HEK293 (cell line): Measurements from ENCODE around the gene ZNF525.
"Not testable (repeated sequence)": the region's sequence is repeated elsewhere in the genome, so short reads cannot be mapped to it uniquely, and the experiment has no call there.

Source experiments
- CTCF ChIA-PET: fragments of 350-600 bp; formaldehyde crosslinking; extraction: SDS; loops from one replicate; lab custom pipeline; 2021; ENCODE audit warnings: antibody characterized with exemption; lab: Yijun Ruan, JAX
- POLR2A ChIA-PET: fragments of 300-600 bp; formaldehyde crosslinking; extraction: SDS; loops from one replicate; lab custom pipeline; 2020; ENCODE audit warnings: antibody characterized with exemption, inconsistent platforms; lab: Yijun Ruan, JAX
- H3K27ac ChIP-seq: fragments of 200-500 bp; sonication (Bioruptor generic); 2 replicates; pipeline ENCODE4 v1.5.1; 2014; ENCODE audit warnings: low read depth, low read length, control low read depth, inconsistent platforms; ENCODE audit errors: extremely low read depth
- H3K36me3 ChIP-seq, 2 experiments: fragments of 200-500 bp in 1 of 2; sonication (Bioruptor generic) in 1 of 2; 1 replicate in 1 of 2; 2 replicates in 1 of 2; pipeline ENCODE4 v1.5.1; 2014 to 2017; ENCODE audit warnings: inconsistent platforms in 2 of 2, low read length in 2 of 2; ENCODE audit not compliant: control insufficient read depth in 2 of 2, insufficient read depth in 1 of 2
- H3K4me1 ChIP-seq: fragments of 200-500 bp; sonication (Bioruptor generic); 2 replicates; pipeline ENCODE4 v1.5.1; 2014; ENCODE audit warnings: mild to moderate bottlenecking, low read length, inconsistent platforms; ENCODE audit not compliant: control insufficient read depth, insufficient read depth
- H3K4me3 ChIP-seq: 2 replicates; pipeline ENCODE4 v1.5.1; 2011; ENCODE audit warnings: low read depth, mild to moderate bottlenecking, control low read depth, low read length, moderate library complexity
- H3K9me3 ChIP-seq: fragments of 200-500 bp; sonication (Bioruptor generic); 2 replicates; pipeline ENCODE4 v1.5.1; 2014; ENCODE audit warnings: low read depth, low read length, inconsistent platforms; ENCODE audit not compliant: control insufficient read depth, insufficient read depth
- BCL11B ChIP-seq: fragments of 450-650 bp; formaldehyde crosslinking; IDR thresholded peaks from 2 replicates; pipeline ENCODE4 v1.5.1; 2016; ENCODE audit warnings: low read depth, missing biosample characterization, missing genetic modification characterization
- BCL6B ChIP-seq: fragments of 450-650 bp; formaldehyde crosslinking; IDR thresholded peaks from 2 replicates; pipeline ENCODE4 v1.5.1; 2017; ENCODE audit warnings: missing biosample characterization, missing genetic modification characterization
- GLIS1 ChIP-seq: fragments of 450-650 bp; formaldehyde crosslinking; IDR thresholded peaks from 2 replicates; pipeline ENCODE4 v1.5.1; 2016; ENCODE audit warnings: missing biosample characterization, missing genetic modification characterization
- GLIS2 ChIP-seq: fragments of 450-650 bp; formaldehyde crosslinking; IDR thresholded peaks from 2 replicates; pipeline ENCODE4 v1.5.1; 2016; ENCODE audit warnings: missing biosample characterization, missing genetic modification characterization
- KLF1 ChIP-seq: fragments of 450-650 bp; formaldehyde crosslinking; IDR thresholded peaks from 2 replicates; pipeline ENCODE4 v1.5.1; 2016; ENCODE audit warnings: missing biosample characterization, missing genetic modification characterization
- KLF9 ChIP-seq: fragments of 450-650 bp; formaldehyde crosslinking; IDR thresholded peaks from 2 replicates; pipeline ENCODE4 v1.5.1; 2016; ENCODE audit warnings: missing biosample characterization, missing genetic modification characterization, low read depth
- SCRT2 ChIP-seq: fragments of 450-650 bp; formaldehyde crosslinking; IDR thresholded peaks from 2 replicates; pipeline ENCODE4 v1.5.1; 2016; ENCODE audit warnings: missing biosample characterization, missing genetic modification characterization
- SP3 ChIP-seq: fragments of 450-650 bp; formaldehyde crosslinking; IDR thresholded peaks from 2 replicates; pipeline ENCODE4 v1.5.1; 2016; ENCODE audit warnings: missing biosample characterization, missing genetic modification characterization
- ZBTB20 ChIP-seq: fragments of 450-650 bp; formaldehyde crosslinking; IDR thresholded peaks from 2 replicates; pipeline ENCODE4 v1.5.1; 2016; ENCODE audit warnings: missing biosample characterization, missing genetic modification characterization
- ZNF175 ChIP-seq: fragments of 450-650 bp; formaldehyde crosslinking; IDR thresholded peaks from 2 replicates; pipeline ENCODE4 v1.5.1; 2016; ENCODE audit warnings: missing biosample characterization, missing genetic modification characterization
- ZNF19 ChIP-seq: fragments of 450-650 bp; formaldehyde crosslinking; IDR thresholded peaks from 2 replicates; pipeline ENCODE4; 2016; ENCODE audit warnings: missing biosample characterization, missing genetic modification characterization, low read depth
- ZNF2 ChIP-seq: fragments of 450-650 bp; formaldehyde crosslinking; IDR thresholded peaks from 2 replicates; pipeline ENCODE4 v1.5.1; 2016; ENCODE audit warnings: missing biosample characterization, missing genetic modification characterization
- ZNF221 ChIP-seq: fragments of 450-650 bp; formaldehyde crosslinking; IDR thresholded peaks from 2 replicates; pipeline ENCODE4 v1.5.1; 2017; ENCODE audit warnings: missing biosample characterization, missing genetic modification characterization, borderline replicate concordance
- ZNF335 ChIP-seq: fragments of 450-650 bp; formaldehyde crosslinking; conservative IDR thresholded peaks from 2 replicates; pipeline ENCODE4 v1.5.1; 2016; ENCODE audit warnings: missing biosample characterization, missing genetic modification characterization
- ZNF366 ChIP-seq: fragments of 450-650 bp; formaldehyde crosslinking; conservative IDR thresholded peaks from 2 replicates; pipeline ENCODE4 v1.5.1; 2016; ENCODE audit warnings: missing biosample characterization, missing genetic modification characterization
- ZNF473 ChIP-seq: fragments of 450-650 bp; formaldehyde crosslinking; IDR thresholded peaks from 2 replicates; pipeline ENCODE4 v1.5.1; 2017; ENCODE audit warnings: missing biosample characterization, missing genetic modification characterization
- ZNF48 ChIP-seq: fragments of 450-650 bp; formaldehyde crosslinking; IDR thresholded peaks from 2 replicates; pipeline ENCODE4 v1.5.1; 2016; ENCODE audit warnings: missing biosample characterization, missing genetic modification characterization
- ZNF585B ChIP-seq: fragments of 450-650 bp; formaldehyde crosslinking; IDR thresholded peaks from 2 replicates; pipeline ENCODE4 v1.5.1; 2016; ENCODE audit warnings: missing biosample characterization, missing genetic modification characterization
- ZNF670 ChIP-seq: fragments of 450-650 bp; formaldehyde crosslinking; IDR thresholded peaks from 2 replicates; pipeline ENCODE4 v1.5.1; 2016; ENCODE audit warnings: missing biosample characterization, missing genetic modification characterization, low read depth
- ZSCAN23 ChIP-seq: fragments of 450-650 bp; formaldehyde crosslinking; IDR thresholded peaks from 2 replicates; pipeline ENCODE4 v1.5.1; 2016; ENCODE audit warnings: missing biosample characterization, missing genetic modification characterization
- TF ChIP-seq, protein P1 (sequence below): fragments of 450-650 bp; formaldehyde crosslinking; IDR thresholded peaks from 2 replicates; pipeline ENCODE4 v1.5.1; 2016; ENCODE audit warnings: missing biosample characterization, missing genetic modification characterization
- TF ChIP-seq, protein P2 (sequence below): fragments of 450-650 bp; formaldehyde crosslinking; IDR thresholded peaks from 2 replicates; pipeline ENCODE4 v1.5.0; 2017; ENCODE audit warnings: missing biosample characterization, missing genetic modification characterization, borderline replicate concordance
- TF ChIP-seq, protein P3 (sequence below): fragments of 450-650 bp; formaldehyde crosslinking; IDR thresholded peaks from 2 replicates; pipeline ENCODE4 v1.5.1; 2016; ENCODE audit warnings: missing biosample characterization, missing genetic modification characterization

Gene ZNF525

DNA sequence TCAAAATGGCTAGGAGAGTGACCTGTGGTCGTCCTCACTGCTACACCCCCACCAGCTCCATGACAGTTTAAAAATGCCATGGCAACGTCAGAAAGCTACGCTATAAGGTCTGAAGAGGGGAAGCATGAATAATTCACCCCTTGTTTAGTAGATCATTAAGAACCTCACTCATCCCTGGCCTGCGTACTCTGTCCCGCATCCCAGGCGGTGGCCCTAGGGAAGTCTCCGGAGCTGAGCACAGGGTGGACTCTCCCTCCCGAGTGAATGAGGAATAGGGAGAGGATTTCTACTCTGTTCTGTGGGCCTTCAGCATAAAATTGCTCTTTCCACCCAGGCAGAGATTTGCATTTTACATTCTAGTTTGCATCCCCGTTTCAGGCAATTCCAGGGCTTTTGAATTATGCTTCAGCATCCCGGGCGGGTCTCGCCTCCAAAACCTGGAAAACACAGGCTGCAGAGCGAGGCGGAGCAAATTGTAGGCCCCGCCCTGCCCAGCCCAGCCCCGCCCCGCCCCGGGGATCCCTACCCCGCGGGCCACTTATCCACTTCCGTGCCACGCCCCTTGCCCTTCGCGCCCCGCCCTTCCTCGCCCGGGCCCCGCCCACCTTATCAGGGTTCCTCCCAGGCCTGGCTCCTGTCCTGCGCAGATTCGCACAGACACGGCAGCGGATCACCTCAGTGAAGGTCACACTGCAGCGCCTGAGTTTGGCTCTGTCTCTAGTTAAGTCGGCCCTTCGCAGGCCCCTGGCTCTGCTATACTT is 7.5 kb upstream of the ZNF525 start (continued):
- TF ChIP-seq ZNF19 (tag by site-specific recombination): no peak
- no peak for TF ChIP-seq BCL11B (tag by site-specific recombination)
- TF ChIP-seq, protein P1, sequence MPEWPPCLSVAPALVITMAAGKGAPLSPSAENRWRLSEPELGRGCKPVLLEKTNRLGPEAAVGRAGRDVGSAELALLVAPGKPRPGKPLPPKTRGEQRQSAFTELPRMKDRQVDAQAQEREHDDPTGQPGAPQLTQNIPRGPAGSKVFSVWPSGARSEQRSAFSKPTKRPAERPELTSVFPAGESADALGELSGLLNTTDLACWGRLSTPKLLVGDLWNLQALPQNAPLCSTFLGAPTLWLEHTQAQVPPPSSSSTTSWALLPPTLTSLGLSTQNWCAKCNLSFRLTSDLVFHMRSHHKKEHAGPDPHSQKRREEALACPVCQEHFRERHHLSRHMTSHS (tag by site-specific recombination): no peak
- TF ChIP-seq KLF9: peak; percentile 55

DNA sequence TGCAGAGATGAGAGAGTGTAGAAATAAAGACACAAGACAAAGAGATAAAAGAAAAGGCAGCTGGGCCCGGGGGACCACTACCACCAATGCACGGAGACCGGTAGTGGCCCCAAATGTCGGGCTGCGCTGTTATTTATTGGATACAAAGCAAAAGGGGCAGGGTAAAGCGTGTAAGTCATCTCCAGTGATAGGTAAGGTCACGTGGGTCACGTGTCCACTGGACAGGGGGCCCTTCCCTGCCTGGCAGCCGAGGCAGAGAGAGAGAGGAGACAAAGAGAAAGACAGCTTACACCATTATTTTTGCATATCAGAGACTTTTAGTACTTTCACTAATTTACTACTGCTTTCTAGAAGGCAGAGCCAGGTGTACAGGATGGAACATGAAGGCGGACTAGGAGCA is 5.4 kb upstream of the ZNF525 start:
- POLR2A ChIA-PET: interaction anchor here (1.1 kb wide), 1 partner anchor 45 kb away, joined by 4 read pairs; no protein-coding TSS in a partner anchor
- H3K27ac ChIP-seq, H3K9me3 ChIP-seq, H3K4me3 ChIP-seq, CTCF ChIA-PET, H3K4me1 ChIP-seq, H3K36me3 ChIP-seq: not testable (repeated sequence)

DNA sequence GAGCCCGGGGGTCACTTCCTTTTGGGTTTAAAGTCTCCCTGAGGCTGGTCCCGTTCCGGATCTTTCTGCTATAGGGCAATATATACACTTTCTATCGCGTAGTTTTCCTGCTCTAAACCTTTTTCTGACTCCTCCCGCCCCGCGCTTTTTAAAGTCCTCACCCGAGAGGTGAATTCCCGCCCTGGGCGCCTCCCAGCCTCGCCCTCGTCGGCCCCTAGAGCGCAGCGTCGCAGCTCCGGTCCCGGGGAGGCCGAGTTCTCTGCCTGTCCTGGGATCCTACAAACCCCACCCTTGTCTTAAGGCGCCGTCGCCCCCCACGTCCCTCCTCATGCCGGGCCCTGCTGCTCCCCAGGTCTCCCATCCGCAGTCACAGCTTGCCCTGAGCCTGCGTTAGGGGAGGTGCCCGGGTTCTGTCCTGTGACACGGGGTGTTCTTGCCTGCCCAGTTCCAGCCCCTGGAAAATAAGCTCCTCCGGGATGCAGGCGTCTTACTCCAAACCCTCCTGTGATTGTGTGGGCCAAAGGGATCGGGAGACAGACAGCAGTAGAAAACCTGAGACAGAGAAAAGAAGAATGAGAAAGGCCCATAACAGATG is 491 bp downstream of the ZNF525 start:
- Histone ChIP-seq H3K36me3 (no peaks in the 10 kb centered on the region), H3K9me3 (no peaks in the 10 kb centered on the region), H3K27ac (no peak overlapping the region), H3K4me1 (no peaks in the 10 kb centered on the region), H3K4me3 (peak overlapping the region; percentile 87)
- ChIA-PET POLR2A (interaction anchor here (1.2 kb wide), 1 partner anchor 29 kb away, joined by 3 read pairs; the partner anchor contains the start of gene ZNF765), CTCF (no interaction called here)
- TF ChIP-seq ZBTB20 (tag by site-specific recombination) (peak; percentile 43; the same call in 1 of the 2 replicates), ZNF2 (tag by site-specific recombination) (no peak), ZSCAN23 (tag by site-specific recombination) (no peak), KLF9 (no peak), KLF1 (peak; percentile 44; the same call in 1 of the 2 replicates), ZNF585B (tag by site-specific recombination) (no peak), ZNF366 (no peak), SCRT2 (no peak), ZNF473 (tag by site-specific recombination) (no peak), ZNF175 (no peak), BCL6B (tag by site-specific recombination) (no peak), ZNF670 (tag by site-specific recombination) (no peak), GLIS1 (tag by site-specific recombination) (peak; percentile 39), ZNF335 (tag by site-specific recombination) (peak; percentile 83), ZNF48 (no peak), SP3 (tag by site-specific recombination) (0 out of 2 replicates have a peak, but pooled peaks have one; percentile 31), ZNF221 (tag by site-specific recombination) (no peak), GLIS2 (tag by site-specific recombination) (peak; percentile 61; the same call in 1 of the 2 replicates)
- TF ChIP-seq, protein P2, sequence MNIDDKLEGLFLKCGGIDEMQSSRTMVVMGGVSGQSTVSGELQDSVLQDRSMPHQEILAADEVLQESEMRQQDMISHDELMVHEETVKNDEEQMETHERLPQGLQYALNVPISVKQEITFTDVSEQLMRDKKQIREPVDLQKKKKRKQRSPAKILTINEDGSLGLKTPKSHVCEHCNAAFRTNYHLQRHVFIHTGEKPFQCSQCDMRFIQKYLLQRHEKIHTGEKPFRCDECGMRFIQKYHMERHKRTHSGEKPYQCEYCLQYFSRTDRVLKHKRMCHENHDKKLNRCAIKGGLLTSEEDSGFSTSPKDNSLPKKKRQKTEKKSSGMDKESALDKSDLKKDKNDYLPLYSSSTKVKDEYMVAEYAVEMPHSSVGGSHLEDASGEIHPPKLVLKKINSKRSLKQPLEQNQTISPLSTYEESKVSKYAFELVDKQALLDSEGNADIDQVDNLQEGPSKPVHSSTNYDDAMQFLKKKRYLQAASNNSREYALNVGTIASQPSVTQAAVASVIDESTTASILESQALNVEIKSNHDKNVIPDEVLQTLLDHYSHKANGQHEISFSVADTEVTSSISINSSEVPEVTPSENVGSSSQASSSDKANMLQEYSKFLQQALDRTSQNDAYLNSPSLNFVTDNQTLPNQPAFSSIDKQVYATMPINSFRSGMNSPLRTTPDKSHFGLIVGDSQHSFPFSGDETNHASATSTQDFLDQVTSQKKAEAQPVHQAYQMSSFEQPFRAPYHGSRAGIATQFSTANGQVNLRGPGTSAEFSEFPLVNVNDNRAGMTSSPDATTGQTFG (tag by site-specific recombination): no peak
- TF ChIP-seq, protein P3, sequence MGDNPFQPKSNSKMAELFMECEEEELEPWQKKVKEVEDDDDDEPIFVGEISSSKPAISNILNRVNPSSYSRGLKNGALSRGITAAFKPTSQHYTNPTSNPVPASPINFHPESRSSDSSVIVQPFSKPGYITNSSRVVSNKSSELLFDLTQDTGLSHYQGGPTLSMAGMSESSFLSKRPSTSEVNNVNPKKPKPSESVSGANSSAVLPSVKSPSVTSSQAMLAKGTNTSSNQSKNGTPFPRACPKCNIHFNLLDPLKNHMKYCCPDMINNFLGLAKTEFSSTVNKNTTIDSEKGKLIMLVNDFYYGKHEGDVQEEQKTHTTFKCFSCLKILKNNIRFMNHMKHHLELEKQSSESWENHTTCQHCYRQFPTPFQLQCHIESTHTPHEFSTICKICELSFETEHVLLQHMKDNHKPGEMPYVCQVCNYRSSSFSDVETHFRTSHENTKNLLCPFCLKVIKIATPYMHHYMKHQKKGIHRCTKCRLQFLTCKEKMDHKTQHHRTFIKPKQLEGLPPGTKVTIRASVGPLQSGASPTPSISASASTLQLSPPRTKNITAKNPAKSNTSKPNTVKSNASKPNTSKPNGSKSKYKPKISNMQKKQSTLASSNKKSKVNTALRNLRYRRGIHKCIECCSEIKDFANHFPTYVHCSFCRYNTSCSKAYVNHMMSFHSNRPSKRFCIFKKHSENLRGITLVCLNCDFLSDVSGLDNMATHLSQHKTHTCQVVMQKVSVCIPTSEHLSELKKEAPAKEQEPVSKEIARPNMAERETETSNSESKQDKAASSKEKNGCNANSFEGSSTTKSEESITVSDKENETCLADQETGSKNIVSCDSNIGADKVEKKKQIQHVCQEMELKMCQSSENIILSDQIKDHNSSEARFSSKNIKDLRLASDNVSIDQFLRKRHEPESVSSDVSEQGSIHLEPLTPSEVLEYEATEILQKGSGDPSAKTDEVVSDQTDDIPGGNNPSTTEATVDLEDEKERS (tag by site-specific recombination): no peak
